ENCODE results near the gene TCTA.

- TF ChIP-seq CTCF (conservative IDR thresholded peaks at IDR 0.05 in 1 of 2, IDR thresholded peaks at IDR 0.05 in 1 of 2; ENCODE audit: extremely low read depth in 1 of 2, insufficient read depth in 1 of 2, low read depth in 1 of 2, low read length in 2 of 2) (no peak), EZH2 (IDR thresholded peaks at IDR 0.05; ENCODE audit: borderline replicate concordance, low read length) (no peak)
Observed at GRCh38 chr3:49454898-49455681, 42.9 kb downstream of the TCTA start.

Measured in mammary epithelial cell (primary cell).